Amygdala (tissue), 56 donors: ENCODE data around the gene IFITM1.

Source experiments
- DNase-seq, 56 donors: peaks; one replicate each; lab custom pipeline; 2025; lab: John Stamatoyannopoulos, UW

IFITM1 gene

DNA sequence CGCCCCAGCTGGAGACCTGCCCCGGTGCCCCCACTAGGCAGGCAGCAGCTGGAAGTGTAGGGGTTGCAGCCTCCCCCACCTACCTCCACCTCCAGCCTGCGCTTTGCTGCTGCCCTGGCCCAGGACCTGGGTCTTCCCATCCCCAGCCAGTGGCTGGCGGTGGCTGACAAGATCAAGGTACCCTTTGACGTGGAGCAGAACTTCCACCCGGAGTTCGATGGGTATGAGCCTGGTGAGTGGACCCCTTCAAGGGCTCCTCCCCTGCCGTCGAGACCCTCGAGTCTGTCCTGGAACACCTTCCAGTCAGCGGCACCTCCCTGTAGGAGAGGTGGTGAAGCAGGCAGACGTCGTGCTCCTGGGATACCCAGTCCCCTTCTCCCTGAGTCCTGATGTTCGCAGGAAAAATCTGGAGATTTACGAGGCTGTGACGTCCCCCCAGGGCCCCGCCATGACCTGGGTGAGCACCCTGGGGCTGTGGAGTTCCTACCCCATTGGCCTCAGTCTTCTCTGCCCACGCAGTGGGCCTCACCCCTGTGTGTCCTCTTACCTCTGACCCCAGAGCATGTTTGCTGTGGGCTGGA, 20.5 kb upstream of the IFITM1 start:
- DNase-seq, result no peak

DNA sequence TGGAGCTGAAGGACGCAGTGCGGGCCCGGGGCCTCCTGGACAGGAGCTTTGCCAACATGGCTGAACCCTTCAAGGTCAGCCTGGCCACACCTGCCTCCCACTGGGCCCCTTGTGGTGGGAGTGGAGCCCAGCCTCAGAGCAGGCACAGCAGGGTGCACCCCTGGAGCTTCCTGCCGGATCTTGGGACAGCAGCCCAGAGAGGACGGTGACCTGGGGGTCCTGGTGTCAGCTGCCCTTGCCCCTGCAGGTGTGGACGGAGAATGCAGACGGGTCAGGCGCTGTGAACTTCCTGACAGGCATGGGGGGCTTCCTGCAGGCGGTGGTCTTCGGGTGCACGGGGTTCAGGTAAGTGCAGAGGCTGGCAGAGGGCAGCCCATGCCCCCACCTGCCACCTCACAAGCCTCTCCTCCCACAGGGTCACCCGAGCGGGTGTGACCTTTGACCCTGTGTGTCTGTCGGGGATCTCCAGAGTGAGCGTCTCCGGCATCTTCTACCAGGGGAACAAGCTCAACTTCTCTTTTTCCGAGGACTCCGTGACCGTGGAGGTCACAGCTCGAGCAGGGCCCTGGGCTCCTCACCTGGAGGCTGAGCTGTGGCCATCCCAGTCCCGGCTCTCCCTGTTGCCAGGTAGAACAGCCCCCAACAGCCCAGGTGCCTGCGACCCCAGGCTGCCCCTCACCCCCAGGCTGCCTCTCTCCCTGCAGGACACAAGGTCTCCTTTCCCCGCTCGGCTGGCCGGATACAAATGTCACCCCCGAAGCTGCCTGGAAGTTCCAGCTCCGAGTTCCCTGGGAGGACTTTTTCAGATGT, 19.8 kb upstream of the IFITM1 start:
- no peak for DNase-seq

DNA sequence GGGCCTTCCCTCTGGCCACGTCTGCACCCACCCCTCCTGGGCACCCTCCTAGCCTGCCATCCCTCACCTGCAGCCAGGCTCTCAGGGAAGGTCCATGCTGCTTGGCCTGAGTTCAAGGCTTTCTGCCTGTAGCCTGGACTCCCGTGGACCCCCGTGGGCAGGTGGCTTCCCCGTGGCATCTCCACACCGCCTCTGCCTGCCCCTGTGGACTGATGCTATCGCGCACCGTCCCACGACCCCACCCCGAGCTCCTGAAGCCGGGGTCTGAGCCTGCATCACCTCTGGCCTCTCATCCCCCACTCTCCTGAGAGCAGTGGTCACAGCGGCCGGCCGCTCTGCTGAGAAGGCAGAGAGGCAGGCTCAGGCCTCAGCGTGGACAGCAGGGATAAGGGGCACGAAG, 19.1 kb upstream of the IFITM1 start:
- DNase-seq, result no peak

DNA sequence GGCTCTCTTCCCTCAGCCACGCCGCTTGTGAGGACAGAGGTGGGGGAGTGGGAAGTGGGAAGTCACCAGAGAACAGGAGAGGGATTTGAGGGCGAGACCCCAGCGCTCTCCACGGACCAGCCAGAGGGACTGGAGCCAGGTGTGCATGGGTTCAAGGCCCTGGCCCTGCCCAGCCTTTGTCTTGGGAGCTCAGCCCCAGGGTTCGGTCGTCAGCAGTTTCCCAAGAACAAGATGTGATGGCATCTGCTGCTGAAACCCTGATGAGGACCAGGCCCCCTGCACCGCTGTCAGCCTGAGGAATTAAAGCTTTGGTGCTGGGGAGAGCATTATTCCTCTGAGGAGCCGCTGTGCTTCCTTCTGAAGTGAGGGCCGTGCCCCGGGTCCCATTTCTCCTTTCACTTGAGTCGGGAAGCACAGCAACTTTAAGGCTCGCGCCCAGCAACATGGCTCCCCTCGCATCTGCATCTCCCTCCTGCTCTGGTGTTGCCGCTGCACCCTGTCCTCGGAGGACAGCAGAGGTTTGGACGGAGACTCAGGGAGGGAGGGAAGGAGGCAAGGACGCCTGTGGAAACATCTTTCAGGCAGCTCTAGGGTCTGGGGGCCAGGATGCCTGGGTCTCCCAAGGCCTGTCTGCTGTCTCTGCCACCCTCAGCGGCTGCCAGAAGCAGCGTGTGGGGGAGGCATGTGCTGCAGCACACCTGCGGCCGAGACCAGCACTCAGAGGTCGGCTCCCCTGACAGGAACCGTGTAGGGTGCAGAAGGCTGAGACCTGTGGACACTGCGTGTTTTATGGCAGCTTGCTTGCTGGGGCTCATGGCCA, 18.3 kb upstream of the IFITM1 start:
- no peak for DNase-seq

DNA sequence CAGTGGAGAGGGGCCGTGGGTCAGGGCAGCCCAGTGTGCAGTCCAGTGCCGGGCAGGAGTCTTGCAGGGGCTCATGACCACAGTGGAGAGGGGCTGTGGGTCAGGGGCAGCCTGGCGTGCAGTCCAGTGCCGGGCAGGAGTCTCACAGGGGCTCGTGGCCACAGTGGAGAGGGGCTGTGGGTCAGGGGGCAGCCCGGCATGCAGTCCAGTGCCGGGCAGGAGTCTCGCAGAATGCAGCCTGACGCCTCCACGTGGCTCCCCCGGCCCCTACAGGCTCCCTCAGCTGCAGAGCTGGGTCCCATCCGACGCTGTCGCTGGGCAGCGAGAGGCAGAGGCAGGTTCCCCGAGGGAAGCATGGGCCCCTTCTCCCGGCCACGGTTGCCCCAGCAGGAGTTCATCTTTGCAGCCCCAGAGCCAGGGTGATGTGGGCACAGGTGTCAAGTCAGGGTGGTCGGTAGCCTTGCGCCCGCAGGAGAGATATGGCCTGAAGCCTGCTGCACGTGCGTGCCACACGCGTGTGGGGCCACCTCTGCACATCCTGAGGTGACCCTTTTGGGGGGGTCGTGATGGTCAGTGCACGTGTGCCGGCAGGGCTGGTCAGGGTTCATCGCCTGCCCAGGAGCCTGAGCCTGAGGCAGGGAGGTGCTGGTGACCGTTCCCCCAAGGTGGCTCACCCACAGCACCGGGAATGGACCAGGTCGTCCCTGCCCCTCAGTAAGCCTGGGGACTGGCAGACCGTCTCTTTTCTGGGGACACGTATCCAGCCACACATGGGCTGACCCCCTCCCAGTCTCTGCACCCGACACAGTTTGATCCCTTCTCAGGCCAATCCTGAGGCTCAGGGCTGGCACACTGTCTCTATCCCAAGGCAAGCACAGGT, 17.4 kb upstream of the IFITM1 start:
- no peak for DNase-seq

DNA sequence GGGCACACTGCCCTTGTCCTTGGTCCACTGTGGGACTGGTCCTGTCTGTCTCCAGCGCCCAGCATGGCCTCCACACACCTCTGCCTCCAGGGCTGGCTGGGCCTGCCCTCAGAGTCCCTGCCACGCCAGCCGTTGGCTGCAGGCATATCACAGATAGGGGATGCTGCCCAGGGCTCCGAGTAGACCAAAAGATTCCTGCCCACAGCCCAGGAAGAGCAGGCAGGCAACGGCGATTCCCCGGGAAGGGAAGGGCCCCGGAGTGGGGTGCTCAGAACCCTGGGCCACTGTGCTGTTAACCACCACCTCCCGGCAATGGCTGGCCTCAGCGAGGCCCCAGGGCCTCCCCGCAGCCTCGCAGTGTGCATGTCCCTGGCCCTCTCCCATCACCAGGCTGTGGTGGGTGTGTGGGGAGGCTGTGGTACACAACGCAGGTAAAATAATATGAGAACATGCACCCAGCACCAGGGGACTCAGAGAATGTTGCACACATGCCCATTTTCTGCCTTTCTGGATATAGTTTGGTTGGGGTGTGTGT, 16.7 kb upstream of the IFITM1 start:
- DNase-seq, result no peak

DNA sequence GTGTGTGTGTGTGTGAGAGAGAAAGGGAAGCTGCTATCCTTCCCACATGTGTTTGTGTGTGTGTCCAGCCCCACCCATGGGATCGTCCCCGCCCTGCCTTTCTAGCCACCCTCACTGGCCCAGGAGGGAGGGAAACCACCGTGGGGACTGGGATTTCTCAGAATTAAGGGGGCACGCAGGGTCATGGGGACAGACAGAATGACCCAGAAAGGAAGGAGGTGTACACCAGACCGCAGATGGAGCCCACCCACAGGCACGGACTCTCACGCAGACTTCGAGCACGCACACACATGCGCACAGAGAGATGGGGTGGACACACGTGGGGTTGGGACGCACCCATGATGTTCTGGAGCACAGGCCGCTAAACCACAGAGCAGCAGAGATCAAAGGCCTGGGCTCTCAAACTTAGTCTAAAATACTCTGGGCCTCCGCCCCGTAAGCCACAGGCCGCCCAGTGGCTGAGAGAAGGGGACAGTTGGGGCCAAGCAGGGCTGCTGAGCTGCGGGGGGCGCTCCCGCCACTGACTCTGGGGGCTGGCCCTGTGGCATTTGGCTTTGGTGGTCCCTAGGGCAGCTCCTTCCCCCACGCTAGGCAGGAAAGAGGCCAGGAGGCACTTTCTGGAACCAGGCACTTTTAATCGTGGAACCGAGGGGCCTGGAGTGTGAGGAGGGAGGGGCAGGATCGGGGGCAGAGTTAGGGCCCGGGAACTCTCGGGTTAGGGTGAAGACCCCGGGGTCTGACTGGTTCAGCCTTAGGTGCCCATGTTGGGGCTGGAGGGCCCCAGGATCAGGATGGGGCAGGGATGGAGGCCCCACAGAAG, 16.0 kb upstream of the IFITM1 start:
- no peak for DNase-seq

DNA sequence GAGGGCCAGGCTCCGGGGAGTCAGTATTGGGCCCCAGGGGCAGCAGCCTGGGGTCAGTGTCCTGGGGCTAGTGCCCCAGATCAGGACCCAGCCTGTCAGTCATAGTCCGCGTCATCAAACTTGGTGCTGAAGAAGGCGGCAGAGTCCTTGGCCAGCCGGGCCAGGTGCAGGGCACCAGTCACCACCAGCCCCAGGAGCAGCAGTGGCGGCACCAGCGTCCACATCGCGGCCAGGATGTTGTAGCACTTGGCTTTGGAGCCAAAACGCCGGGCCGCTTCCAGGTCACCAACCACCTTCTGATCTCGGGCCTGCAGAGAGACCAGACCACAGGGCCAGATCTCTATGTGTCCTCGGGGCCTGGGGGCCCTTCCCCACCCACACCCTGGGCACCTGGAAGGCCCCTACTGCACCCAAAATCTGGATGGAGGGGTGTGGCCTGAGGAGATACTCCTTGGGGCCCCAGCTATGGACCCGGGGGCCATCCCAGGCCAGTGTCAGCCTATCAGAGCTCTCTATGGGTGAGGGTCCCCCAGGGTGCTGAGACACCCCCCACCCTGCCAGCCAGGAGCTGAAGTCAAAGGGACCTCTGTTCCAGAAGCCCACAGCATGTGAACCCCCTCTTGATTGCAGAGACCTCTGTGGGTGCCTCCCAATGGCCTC, 15.3 kb upstream of the IFITM1 start:
- no peak for DNase-seq

DNA sequence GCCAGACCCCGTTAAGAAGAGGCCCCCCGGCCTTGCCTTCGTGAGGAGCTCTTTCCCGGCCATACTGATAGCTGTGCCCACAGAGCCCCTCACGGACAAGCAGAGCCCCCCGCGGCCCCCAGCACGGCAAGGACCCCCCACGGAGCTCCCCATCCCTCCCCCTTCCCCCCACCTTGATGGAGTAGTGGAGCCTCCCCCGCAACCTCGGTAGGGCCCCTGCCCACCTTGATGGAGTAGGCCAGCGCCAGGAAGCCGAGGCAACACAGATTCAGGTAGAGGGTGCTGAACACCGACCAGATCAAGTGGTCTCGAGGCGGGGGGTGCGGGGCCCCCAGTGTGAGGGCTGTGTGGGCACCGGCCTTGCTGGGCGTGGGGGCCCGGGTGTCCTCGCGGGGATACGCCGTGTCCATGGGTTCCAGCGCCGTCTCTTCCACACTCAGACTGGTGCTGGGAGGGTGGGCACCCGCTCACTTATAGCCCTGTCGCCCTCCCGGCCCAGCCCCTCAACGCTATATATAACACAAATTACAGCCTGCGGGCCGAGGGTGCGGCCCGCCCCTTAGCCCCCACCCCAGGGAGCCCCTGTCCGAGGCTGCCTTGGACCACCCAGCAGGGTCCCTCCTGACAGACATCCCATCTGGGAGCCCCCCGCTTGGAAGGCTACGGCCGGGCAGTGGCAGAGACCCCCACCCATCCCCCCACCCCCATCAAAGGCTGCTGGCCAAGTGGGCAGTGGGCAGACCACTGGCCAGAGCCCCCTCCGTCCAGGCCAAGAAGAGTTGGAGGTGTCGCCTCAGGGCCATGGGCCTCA, 14.6 kb upstream of the IFITM1 start, which contains the start of gene IFITM5:
Gene IFITM5 (minus strand): TSS at position 446 of the 811 bp plus-strand sequence. CDS start 36 bp downstream, at position 410.
- no peak for DNase-seq

DNA sequence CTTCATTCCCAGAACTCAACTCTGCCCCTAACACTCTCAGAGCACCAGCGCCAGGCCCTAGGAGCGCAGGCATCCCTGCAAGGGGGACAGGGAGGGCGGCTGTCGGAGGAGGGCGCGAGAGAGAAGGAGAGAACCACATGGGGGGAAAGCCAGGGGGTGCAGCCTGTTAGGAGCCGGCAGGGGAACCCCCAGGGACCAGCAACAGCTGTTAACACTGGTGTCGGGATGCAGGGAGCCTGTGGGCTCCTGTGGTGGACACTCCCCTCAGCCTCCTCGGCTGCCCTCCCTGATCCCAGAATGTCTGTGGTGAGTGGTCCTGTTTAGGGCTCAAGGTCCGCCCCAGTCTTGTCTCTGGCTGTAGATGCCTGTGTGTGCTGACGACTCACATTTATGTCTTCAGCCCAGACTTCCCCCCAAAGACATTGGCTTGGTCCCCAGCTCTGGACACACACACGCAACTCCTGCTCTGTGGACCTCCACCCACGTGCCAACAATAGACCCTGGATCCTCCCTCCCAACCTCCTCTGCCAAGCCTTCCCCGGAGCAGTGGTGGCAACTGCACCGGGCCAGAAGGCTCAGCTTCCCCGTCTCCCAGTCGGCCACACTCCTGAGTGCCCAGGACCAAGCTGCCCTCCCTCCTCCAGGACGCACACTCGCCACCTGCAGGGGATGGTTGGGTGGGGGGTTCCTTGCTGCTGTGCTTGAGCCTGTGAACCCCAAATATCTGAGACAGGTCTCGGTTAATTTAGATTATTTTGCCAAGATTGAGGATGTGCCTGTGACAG, 13.7 kb upstream of the IFITM1 start:
- no peak for DNase-seq

- no peak for DNase-seq
These were observed 10.5 kb upstream of the IFITM1 start for GRCh38 chr11:303363-303762.

DNA sequence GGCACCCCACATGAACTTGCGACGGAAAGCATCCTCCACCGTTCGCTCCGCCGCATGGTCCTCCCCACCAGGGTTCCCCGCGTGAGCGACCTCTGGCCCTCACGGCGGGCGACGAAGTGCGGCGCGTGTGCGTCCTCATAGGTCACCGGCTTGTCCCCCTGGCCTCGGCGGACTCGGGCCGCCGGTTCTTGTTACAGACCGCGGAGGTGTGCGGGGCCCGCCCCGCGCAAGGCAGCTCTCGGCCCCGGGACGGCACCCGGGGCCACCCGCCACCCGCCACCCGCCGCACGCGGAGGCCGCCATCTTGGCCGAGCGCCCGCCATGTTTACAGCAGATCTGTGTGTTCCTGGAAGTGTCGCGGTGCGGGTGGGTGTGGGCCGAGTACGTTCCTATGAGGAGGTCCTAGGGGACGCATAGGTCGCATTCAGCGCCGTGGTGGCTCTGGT, 9.8 kb upstream of the IFITM1 start:
- no peak for DNase-seq

DNA sequence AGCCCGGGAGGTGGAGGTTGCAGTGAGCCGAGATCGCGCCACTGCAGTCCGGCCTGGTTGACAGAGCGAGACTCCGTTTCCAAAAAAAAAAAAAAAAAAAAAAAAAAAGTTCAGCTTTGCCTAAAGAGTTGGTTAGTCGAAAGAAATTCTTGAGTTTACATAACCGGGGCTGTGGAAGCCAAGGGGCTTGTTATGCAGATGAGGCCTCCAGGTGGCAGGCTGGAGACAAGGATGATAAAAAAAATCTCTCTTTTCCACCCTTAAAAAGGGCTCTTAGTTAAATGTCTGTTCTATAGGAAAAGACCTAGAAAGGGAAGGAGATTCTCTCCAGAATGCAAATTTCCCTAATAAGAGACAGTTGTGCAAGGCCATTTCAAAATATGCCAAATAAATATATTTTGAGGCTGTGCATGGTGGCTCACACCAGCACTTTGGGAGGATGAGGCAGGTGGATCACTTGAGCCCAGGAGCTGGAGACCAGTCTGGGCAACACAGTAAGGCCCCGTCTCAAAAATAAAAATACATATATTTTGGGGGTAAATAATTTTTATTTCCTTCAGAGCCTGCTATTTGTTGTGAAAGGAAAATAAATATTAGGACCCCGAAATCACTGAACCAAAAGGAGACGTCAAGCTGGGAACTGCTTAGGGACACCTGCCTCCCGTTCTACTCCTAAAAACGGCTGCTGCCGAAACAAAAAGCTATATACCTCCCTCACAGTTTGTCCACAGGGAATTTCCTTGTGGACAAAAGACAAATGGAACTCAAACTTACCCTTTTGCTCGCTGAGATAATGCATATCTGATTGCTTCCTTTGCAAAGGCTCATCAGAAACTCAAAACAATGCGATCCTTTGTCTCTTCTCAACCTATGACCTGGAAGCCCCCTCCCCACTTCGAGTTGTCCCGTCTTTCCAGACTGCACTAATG, 8.7 kb upstream of the IFITM1 start:
- DNase-seq, result peak in 13 of 56 donors; percentile 7 to 54 (median 29)

DNA sequence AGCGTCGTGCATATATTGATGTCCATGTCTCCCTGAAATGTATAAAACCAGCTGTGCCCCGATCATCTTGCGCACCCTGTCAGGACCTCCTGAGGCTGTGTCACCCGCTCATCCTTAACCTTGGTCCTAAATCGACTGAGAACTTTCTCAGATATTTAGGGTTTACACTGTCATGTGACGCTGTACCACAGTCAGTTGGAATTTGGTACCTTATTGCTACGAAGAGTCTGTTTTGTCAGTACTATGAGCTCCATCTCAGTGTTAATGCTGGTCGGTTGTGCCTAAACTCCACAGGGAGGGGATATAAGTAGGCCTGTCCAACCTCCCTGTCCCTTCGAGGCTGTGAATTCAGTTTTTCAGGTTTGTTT, 8.0 kb upstream of the IFITM1 start:
- DNase-seq, result no peak

DNA sequence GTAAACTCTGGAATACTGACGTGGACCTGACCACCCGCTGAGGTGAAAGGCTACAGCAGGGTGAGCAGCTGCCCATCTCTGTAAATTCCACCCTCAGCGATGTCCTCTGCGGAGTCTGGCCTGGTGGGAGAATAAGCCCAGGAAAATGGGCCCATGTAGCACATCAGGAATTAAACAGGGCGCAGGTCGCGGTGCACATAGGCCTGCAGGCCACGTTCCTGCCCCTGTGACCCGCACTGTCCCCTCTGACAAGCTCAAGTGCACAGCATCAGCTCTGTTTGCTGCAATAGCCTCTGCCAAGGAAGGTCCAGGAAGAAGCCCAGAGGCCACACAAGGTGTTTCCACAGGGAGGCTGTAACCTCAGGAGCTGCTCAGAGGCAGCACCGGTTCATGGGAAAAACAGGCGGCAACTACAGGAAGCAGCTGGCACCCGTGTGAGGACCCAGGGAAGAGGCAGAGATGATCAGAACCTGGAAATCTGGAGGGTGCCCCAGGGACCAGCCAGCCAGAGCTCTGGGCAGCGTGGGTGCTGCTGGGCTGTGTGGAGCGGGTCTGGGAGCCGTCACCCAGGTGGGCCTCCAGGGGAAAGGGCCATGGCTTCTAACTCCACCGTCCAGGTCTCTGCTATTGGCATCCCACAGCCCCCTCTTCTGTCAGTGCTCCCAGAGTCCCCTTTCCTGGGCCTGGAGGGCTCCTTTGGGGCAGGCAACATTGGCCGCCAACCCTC, 7.0 kb upstream of the IFITM1 start:
- no peak for DNase-seq
